AG09309 (cell line): Measurements from ENCODE around the gene NTSR1.

Experiments used
- DNase-seq: peaks from one replicate; pipeline ENCODE4 v3.0.0-alpha.2; 2010; ENCODE audit warnings: low read depth
- H3K4me3 ChIP-seq: 2 replicates; pipeline ENCODE4 v1.5.1; 2011; ENCODE audit warnings: mild to moderate bottlenecking, low read depth, low read length, moderate library complexity; ENCODE audit not compliant: control insufficient read depth
- CTCF ChIP-seq: IDR thresholded peaks from 2 replicates; pipeline ENCODE4 v1.5.1; 2011; ENCODE audit warnings: mild to moderate bottlenecking, low read depth, low read length, inconsistent platforms; ENCODE audit not compliant: insufficient read depth, control insufficient read depth; ENCODE audit errors: missing control alignments

The NTSR1 gene

GRCh38 chr20:62716941-62717310, 8.3 kb downstream of the NTSR1 start:
- TF ChIP-seq CTCF: no peak
- H3K4me3 ChIP-seq: no peak overlapping the region
- DNase-seq: no peak

GRCh38 chr20:62717933-62718332, 9.3 kb downstream of the NTSR1 start:
- no peak overlapping the region for H3K4me3 ChIP-seq
- DNase-seq: no peak
- no peak for TF ChIP-seq CTCF

- TF ChIP-seq CTCF: no peak
- DNase-seq: no peak
- no peak overlapping the region for H3K4me3 ChIP-seq
These were observed 9.9 kb downstream of the NTSR1 start for GRCh38 chr20:62718546-62718945.

GRCh38 chr20:62719250-62719935, 10.8 kb downstream of the NTSR1 start:
- no peak for TF ChIP-seq CTCF
- no peak overlapping the region for H3K4me3 ChIP-seq
- DNase-seq: no peak

- no peak overlapping the region for H3K4me3 ChIP-seq
- DNase-seq: no peak
- no peak for TF ChIP-seq CTCF
These were observed 13.1 kb downstream of the NTSR1 start for GRCh38 chr20:62721511-62722370.

GRCh38 chr20:62722627-62723026, 14.0 kb downstream of the NTSR1 start:
- no peak for TF ChIP-seq CTCF
- DNase-seq: no peak
- H3K4me3 ChIP-seq: no peak overlapping the region
